ENCODE data around the gene PPP6R3.

The PPP6R3 gene, protein sequence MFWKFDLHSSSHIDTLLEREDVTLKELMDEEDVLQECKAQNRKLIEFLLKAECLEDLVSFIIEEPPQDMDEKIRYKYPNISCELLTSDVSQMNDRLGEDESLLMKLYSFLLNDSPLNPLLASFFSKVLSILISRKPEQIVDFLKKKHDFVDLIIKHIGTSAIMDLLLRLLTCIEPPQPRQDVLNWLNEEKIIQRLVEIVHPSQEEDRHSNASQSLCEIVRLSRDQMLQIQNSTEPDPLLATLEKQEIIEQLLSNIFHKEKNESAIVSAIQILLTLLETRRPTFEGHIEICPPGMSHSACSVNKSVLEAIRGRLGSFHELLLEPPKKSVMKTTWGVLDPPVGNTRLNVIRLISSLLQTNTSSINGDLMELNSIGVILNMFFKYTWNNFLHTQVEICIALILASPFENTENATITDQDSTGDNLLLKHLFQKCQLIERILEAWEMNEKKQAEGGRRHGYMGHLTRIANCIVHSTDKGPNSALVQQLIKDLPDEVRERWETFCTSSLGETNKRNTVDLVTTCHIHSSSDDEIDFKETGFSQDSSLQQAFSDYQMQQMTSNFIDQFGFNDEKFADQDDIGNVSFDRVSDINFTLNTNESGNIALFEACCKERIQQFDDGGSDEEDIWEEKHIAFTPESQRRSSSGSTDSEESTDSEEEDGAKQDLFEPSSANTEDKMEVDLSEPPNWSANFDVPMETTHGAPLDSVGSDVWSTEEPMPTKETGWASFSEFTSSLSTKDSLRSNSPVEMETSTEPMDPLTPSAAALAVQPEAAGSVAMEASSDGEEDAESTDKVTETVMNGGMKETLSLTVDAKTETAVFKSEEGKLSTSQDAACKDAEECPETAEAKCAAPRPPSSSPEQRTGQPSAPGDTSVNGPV

DNA sequence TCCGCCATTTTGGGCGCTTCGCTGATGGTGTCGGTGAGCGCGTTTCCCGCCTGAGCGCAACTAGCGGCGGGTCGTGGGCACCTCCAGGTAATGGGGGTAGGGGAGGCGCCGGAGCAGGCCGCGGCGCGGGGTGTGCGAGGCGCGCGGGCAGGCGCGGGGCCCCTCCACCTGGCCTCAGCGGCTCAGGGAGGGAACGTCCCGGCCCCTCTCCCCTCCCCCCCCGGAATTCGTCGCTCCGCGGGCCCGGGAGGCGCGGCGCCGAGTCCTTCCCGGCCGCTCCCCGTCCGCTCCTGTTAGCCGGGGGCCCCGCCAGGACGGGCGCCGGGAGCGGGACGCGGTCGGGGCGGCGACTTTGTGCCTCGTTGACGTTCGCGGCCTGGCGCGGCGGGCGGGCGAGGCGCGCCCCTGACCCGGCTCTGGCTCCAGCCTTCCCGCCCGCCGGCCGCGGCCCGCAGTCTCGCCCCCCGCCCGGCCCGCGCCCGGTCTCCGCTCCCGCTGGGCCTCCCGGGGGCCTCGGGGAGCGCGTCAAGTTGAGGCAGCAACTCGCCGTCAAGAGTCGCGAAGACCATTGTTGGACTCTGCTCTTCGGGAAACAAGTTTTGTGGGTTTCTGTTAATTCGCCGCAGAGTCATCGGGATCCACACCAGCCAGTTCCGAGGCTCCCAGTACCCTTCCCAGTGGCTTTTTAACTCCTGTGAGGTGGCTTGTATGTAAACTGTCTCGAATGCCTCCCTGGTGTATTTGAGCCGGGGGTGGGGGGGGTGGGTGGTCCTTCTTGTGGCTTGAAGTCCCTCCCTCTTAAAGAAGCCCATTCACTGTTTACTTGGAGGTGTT lies at the start of gene PPP6R3:
TSS of gene PPP6R3 (plus strand) at position 12 of the 834 bp plus-strand sequence. CDS start 76,913 bp downstream, outside the sequence.
- DNase-seq (ENCODE audit: low spot score) = no peak

DNA sequence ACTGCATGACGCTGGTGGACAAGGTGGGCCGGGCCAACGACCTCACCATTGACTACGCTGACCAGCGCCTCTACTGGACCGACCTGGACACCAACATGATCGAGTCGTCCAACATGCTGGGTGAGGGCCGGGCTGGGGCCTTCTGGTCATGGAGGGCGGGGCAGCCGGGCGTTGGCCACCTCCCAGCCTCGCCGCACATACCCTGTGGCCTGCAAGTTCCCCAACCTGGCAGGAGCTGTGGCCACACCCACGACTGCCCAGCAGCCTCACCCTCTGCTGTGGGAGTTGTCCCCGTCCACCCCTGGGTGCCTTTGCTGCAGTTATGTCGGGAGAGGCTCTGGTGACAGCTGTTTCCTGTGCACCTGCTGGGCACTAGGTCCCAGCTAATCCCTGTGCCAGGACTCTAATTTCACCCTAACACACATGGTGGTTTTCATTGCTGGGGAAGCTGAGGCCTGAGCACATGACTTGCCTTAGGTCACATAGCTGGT lies 49.0 kb upstream of the PPP6R3 start:
- no peak for DNase-seq (ENCODE audit: low spot score)

DNA sequence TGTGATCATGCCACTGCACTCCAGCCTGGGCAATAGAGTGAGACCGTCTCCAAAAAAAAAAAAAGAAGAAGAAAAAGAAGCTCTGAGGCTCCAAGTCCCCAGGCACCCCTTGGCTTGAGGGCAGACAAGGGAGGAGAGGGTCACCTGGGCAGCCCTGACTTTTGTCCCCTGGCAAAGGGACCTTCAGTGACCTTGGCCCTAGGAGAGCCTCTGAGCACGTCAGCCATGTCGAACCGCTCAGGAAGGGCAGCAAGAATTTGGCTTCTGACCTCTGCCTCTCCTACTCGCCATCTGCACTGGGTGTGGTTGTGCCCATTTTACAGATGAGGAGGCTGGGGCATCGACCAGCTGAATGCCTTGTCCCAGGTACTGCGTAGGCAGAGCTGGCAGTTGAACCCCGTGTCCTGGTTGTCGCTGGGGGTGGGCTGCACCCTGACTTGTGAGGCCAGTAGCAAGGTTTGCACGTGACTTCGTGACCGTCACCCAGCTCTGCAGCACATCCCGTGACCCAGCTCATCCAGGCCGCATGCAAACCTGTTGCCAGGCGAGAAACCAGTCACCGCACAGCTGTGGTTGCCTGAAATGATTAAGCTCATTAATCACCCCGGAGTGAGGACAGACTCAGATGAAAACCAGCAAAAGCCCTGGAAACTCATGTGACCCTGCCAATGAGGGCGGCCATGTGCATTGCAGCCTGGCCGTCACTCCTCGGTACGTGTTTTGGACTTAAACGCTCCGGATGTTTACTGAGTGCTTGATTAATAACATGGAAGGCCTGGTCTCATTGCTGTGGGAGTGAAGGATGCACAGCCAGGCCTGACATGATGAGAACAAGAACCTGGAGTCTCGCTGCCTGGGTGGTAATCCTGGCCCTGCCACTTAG lies 47.7 kb upstream of the PPP6R3 start:
- DNase-seq (ENCODE audit: low spot score) = no peak

DNA sequence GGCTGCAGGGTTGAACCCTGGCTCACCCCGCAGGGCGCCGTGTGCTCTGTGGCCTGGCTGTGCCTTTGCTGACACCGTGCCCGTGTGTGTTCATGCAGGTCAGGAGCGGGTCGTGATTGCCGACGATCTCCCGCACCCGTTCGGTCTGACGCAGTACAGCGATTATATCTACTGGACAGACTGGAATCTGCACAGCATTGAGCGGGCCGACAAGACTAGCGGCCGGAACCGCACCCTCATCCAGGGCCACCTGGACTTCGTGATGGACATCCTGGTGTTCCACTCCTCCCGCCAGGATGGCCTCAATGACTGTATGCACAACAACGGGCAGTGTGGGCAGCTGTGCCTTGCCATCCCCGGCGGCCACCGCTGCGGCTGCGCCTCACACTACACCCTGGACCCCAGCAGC lies 47.0 kb upstream of the PPP6R3 start:
- DNase-seq (ENCODE audit: low spot score) = no peak

DNA sequence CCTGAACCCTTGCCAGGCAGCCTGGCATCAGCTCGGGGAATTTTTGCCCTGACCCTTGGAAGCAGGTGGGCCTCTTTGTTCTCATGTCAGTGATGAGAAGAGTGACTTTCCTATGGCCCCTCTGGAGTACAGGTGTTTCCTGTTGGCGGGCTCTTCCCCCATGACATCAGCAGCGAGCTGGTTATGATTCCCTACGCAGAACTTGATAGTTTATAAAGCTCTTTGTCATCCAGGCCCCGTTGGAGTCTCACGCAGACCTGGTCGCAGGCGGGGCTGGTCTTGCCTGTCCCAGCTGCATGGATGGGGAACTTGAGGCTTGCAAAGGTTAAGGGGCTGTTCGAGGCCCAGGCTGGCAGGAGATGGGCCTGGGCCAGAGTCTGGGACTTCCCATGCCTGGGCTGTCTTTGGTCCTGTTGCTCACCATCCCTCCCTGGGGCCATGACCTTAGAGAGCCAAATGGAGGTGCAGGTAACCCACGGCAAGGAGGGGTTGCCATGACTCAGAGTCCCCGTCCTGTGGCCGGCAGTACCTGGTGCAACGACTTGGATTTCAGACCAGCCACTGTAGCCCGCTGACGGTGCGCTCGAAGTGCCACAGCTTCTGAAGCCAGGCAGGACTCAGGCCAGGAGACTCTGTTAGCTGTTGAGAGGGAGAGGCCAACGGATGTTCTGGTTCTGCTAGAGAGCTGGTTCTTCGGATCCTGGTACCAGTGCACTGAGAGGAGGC lies 45.9 kb upstream of the PPP6R3 start:
- no peak for DNase-seq (ENCODE audit: low spot score)

DNA sequence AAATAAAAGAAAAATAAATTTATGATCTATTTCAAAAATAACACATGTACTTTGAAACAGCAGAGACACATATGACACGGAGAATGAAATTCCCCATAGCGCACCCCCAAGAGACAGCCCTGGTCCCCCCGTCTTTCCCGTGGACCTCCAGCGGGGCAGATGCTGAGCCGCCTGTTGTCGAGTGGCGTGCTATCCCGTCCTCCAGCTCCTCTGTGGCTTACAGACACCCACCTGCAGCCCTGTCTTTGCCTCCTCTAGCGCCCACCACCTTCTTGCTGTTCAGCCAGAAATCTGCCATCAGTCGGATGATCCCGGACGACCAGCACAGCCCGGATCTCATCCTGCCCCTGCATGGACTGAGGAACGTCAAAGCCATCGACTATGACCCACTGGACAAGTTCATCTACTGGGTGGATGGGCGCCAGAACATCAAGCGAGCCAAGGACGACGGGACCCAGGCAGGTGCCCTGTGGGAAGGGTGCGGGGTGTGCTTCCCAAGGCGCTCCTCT lies 44.4 kb upstream of the PPP6R3 start:
- DNase-seq (ENCODE audit: low spot score) = no peak

DNA sequence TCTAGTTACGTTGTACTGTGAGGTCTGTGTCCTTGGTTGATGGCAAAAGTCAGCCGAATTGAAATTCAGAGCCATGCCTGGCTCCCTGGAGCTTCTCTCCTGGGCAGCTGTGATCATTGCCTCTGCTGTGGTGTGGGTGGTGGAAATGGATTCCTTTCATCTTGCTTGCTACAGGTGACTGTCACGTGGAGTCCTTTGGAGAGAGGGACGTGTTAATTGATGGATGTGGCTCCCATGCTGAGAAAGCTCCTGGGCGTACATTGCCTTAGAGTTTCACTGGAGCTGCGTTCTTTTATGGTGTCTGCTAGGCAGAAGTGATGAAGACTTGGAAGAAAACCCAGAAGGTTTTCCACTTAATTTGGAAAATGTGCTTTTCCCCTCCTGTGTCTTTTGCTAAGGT lies 41.9 kb upstream of the PPP6R3 start:
- DNase-seq (ENCODE audit: low spot score) = no peak

DNA sequence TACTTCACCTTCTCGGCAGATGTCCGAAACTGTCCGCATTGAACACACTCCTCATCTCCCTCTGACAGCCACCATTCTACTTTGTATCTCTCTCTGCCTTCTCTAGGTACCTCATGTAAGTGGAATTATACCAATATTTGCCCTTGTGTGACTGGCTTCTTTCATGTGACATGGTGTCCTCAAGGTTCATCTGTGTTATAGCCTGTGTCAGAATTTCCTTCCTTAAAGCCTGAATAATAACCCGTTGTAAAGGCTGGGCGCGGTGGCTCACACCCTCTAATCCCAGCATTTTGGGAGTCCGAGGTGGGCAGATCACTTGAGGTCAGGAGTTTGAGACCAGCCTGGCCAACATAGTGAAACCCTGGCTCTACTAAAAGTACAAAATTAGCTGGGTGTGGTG lies 40.4 kb upstream of the PPP6R3 start:
- DNase-seq (ENCODE audit: low spot score) = no peak

DNA sequence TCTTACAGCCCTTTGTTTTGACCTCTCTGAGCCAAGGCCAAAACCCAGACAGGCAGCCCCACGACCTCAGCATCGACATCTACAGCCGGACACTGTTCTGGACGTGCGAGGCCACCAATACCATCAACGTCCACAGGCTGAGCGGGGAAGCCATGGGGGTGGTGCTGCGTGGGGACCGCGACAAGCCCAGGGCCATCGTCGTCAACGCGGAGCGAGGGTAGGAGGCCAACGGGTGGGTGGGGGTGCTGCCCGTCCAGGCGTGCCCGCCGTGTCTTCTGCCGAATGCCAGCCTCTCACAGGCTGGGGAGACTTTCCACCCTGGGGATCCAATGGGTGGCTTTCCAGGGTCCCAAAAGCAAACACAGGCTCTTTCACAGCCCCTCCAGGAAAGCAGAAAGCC lies 37.1 kb upstream of the PPP6R3 start:
- DNase-seq (ENCODE audit: low spot score) = no peak

DNA sequence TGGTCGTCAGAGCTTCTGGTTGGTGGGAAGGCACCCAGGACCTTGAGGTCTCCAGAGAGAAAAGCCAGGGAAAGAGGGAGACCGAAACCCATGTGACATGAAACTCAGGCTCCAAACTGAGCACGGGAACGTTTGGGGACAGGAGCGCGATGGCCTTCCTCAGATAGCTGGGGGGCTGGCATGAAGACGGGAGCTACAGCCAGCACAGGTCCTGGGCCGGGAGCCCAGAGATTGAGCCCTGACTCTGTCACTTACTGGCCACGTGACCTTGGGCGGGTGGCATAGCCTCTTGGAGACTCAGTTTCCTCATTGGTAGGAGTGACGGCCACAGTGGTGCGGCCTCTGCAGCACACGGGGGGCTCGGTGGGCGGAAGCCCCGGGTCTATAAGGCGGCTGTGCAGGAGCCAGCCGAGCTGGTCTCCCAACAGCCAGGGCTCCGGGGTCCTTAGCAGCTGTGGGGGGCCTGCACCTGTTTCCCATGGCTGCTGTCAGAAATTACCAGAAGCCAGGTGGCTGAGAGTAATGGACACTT lies 36.4 kb upstream of the PPP6R3 start:
- no peak for DNase-seq (ENCODE audit: low spot score)

DNA sequence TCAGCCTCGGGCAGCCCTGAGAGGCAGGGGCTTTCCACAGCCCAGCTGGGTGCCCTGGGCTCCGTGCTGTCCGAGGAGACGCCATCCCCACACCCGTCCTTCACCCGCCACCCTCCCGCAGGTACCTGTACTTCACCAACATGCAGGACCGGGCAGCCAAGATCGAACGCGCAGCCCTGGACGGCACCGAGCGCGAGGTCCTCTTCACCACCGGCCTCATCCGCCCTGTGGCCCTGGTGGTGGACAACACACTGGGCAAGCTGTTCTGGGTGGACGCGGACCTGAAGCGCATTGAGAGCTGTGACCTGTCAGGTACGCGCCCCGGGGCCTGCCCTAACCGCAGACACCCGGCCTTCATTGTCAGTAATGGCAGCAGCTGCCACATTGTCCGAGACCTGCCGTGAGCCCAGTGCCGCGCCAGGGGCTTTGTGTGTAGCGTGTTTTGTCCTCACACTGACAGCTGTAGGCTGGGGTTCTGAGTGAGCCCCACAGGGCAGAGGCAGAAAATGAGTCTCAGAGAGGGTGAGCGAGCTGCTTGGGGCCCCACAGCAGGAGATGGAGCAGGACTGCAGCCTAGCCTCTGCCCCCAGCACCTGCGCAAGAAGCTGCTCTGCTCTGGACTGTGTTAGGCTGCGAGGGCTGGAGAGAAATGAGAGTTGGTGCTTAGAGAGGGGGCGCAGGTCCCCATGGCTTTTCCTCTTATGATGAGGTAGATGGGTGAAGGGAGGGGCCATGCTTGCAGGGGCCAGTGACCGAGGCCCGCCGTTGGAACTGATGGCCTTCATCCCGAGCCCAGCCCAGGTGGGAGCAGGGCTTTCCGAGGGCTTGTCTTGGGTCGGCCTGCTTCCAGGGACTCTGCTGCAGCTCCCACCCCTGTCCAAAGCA lies 35.3 kb upstream of the PPP6R3 start:
- DNase-seq (ENCODE audit: low spot score) = no peak

DNA sequence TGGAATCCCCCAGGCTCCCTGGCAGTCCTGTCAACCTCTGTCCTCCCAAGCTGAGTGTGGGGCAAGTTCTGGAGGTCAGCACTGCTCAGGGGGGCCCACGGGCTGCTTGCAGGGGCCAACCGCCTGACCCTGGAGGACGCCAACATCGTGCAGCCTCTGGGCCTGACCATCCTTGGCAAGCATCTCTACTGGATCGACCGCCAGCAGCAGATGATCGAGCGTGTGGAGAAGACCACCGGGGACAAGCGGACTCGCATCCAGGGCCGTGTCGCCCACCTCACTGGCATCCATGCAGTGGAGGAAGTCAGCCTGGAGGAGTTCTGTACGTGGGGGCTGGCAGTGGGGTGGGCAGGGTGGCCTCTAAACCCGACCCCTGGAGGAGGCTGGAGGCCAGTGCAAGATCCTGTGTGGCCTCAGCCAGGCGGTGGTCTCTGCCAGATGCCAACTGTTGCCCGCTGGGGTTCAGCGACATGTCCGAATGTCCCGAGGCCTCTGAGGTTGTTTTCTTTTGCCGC lies 34.6 kb upstream of the PPP6R3 start:
- no peak for DNase-seq (ENCODE audit: low spot score)

DNA sequence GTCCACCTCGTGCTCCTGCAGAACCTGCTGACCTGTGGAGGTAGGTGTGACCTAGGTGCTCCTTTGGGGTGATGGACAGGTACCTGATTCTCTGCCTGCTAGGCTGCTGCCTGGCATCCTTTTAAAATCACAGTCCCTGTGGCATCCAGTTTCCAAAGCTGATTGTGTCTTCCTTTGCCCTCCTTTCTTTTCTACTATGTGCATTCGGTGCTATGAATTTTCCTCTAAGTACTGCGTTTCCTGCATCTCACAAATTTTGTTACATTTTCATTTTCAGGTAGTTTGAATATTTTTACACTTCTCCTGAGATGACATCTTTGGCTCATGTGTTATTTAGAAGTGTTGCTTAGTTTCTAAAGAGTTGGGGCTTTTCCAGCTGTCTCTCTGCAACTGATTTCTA lies 30.9 kb upstream of the PPP6R3 start:
- no peak for DNase-seq (ENCODE audit: low spot score)

DNA sequence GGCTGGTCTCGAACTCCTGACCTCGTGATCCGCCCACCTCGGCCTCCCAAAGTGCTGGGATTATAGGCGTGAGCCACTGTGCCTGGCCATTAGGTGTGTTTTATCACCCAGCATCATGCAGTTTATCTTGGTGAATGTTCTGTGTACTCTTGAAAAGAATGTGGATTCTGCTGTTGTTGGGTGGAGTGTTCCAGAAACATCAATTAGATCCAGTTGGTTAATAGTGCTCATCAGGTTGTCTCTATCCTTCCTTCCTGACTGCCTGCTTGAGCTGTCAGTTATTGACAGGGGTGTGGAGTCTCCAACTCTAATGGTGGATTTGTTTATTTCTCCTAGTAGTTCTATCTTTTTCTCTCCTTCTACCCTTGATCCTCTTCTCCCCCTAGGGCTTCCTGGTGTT lies 30.2 kb upstream of the PPP6R3 start:
- no peak for DNase-seq (ENCODE audit: low spot score)

DNA sequence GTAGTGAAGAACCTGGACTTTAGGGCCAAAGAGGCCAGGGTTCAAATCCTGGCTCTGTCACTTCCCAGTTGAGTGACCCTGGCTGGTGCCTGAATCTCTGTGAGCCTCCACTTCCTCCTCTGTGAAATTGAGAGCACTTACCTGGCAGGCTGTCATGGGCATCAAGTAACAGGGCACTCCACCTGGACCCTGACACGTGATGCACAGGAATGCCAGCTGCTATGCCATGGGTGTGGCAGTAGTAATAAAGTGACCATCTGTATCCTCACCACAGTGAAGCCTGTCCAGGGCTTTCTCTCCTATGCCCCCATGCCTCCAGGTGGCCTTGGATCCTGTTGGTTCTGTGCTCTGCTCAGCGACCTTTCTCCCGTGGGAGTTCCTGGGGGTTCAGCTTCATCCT lies 29.8 kb upstream of the PPP6R3 start:
- DNase-seq (ENCODE audit: low spot score) = no peak

DNA sequence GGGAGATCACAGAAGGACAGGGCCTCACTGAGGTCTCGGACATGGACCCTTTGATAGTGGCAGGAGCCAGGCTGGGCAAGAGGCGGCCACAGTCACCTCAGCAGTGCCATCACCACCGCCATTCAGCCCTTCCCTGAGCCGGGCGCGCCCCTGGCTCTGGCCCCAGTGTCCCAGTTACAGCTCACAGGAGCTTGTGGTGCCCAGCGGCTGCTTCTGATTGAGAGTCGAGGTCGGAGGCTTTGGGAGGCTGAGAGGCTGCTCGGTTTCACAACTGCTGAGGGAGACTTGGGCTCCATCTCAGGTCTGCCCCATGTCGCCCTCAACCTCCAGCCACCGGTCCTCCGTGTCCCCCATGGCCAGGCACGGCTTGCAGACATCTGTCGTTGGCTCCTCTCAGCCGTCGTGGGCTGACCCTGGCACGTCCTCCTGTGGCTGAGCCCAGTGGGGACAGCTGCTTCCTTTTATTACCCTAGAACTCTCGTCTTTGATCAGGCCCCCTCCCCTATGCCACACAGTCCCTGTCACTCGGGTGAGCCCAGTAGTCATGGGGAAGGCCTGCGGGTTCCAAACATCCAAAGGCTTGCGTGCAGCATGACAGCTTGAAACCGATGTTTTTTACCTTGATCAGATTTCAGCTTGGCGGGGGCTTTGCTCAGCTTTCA lies 28.4 kb upstream of the PPP6R3 start:
- no peak for DNase-seq (ENCODE audit: low spot score)

DNA sequence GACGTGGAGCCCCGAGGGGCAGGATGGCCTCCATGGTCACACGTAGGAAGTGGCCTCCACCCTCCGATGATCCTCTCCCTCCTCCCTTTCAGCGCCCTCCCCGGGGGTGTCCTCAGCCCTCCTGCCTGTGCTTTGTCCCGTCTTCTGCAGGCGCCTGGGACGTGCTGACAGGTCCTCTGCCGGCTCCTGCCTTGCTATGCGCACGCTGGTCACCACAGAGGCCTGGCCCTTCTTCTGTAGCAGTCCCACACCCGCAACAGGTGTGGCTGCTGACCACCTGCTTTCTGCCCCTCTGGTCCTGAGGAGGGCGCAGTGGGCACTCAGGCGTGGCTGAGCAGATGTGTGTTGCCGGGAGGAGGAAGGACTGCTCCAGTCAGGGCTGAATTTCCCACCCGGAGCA lies 27.7 kb upstream of the PPP6R3 start:
- no peak for DNase-seq (ENCODE audit: low spot score)

DNA sequence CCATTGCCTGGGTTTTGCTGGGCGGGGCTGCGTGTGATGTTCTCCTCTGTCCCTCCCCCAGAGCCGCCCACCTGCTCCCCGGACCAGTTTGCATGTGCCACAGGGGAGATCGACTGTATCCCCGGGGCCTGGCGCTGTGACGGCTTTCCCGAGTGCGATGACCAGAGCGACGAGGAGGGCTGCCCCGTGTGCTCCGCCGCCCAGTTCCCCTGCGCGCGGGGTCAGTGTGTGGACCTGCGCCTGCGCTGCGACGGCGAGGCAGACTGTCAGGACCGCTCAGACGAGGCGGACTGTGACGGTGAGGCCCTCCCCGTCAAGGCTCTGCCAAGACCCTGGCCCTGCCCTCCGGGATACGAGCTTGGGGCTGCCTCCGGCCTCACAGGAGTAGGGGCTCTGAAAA lies 27.0 kb upstream of the PPP6R3 start:
- DNase-seq (ENCODE audit: low spot score) = no peak
